Endothelial cell of umbilical vein (primary cell): ENCODE results near the gene SYNGR1. TPM values are rescaled to one million over a fixed set of nuclear protein-coding genes. Genes with fewer than 3 reads are reported as not detected.

Source experiments
- BruUV-seq: library from RNA; stranded (reverse); fragments of 400-500 nt; replicated peaks from 2 replicates; lab custom pipeline; 2021; lab: Mats Ljungman, UMichigan
- CTCF ChIA-PET: fragments of 300-600, 350-600 bp; sonication (Branson Sonifier 250); formaldehyde crosslinking; loops from one replicate; lab custom pipeline; 2021; ENCODE audit warnings: antibody characterized with exemption, inconsistent platforms; lab: Charles Lee
- POLR2A ChIA-PET: fragments of 300-600, 350-600 bp; sonication (Branson Sonifier 250); formaldehyde crosslinking; loops from one replicate; lab custom pipeline; 2021; ENCODE audit warnings: antibody characterized with exemption, inconsistent platforms; lab: Charles Lee
- DNase-seq: peaks from one replicate; pipeline ENCODE4 v3.0.0-alpha.2; 2011; ENCODE audit warnings: low read depth, low spot score
- FAIRE-seq: peaks from 2 replicates; lab custom pipeline; 2011; peaks lifted over from hg19 to GRCh38; lab: Jason Lieb, UNC
- H2AFZ ChIP-seq: 2 replicates; pipeline ENCODE4 v1.6.0; 2012; ENCODE audit warnings: low read depth, low read length, control low read depth, inconsistent platforms
- H3K27ac ChIP-seq: 2 replicates; pipeline ENCODE4 v1.5.1; 2011; ENCODE audit warnings: low read depth, mild to moderate bottlenecking, control low read depth, low read length, moderate library complexity; ENCODE audit not compliant: insufficient read depth
- H3K27me3 ChIP-seq, 2 experiments: 2 replicates each; pipeline versions ENCODE4 v1.6.0 to v1.6.1; 2011; ENCODE audit warnings: low read length in 2 of 2, mixed read lengths in 1 of 2; ENCODE audit not compliant: control insufficient read depth in 2 of 2, insufficient read depth in 2 of 2
- H3K36me3 ChIP-seq, 2 experiments: 2 replicates in 1 of 2; 3 replicates in 1 of 2; pipeline ENCODE4 v1.5.1; 2011; ENCODE audit warnings: low read length in 2 of 2, mild to moderate bottlenecking in 1 of 2, moderate library complexity in 1 of 2; ENCODE audit not compliant: control insufficient read depth in 2 of 2, insufficient read depth in 2 of 2; ENCODE audit errors: extremely low read depth in 1 of 2
- H3K4me1 ChIP-seq: 3 replicates; pipeline ENCODE4 v1.5.1; 2011; ENCODE audit warnings: mild to moderate bottlenecking, low read length; ENCODE audit not compliant: control insufficient read depth, insufficient read depth; ENCODE audit errors: extremely low read depth
- H3K4me2 ChIP-seq: 2 replicates; pipeline ENCODE4 v1.6.1; 2011; ENCODE audit warnings: low read length, control low read depth, mixed read lengths; ENCODE audit not compliant: insufficient read depth
- H3K4me3 ChIP-seq, 3 experiments: fragments of 200-600 bp in 1 of 3; sonication (generic), shearing (Covaris generic) in 1 of 3; replicated peaks in 1 of 3; 2 replicates each; pipeline ENCODE4 v1.5.1; 2011 to 2016; ENCODE audit warnings: control low read depth in 3 of 3, low read length in 3 of 3, mild to moderate bottlenecking in 2 of 3, inconsistent platforms in 1 of 3, low read depth in 1 of 3, moderate library complexity in 1 of 3; ENCODE audit not compliant: insufficient read depth in 1 of 3
- H3K79me2 ChIP-seq: 2 replicates; pipeline ENCODE4 v1.6.0; 2012; ENCODE audit warnings: low read length, inconsistent platforms; ENCODE audit not compliant: control insufficient read depth, insufficient read depth
- H3K9ac ChIP-seq: replicated peaks from 2 replicates; pipeline ENCODE3; 2011; ENCODE audit warnings: low read length, control low read depth; ENCODE audit not compliant: insufficient read depth; ENCODE audit errors: extremely low read depth
- H3K9me1 ChIP-seq: replicated peaks from 3 replicates; pipeline ENCODE4 v1.6.0; 2011; ENCODE audit warnings: mild to moderate bottlenecking, low read length; ENCODE audit not compliant: control insufficient read depth, insufficient read depth; ENCODE audit errors: extremely low read depth
- H3K9me3 ChIP-seq: replicated peaks from 2 replicates; pipeline ENCODE4 v1.5.1; 2012; ENCODE audit warnings: low read length, inconsistent platforms; ENCODE audit not compliant: control insufficient read depth, insufficient read depth
- H4K20me1 ChIP-seq: replicated peaks from 2 replicates; pipeline ENCODE3; 2011; ENCODE audit warnings: mild to moderate bottlenecking, low read length; ENCODE audit not compliant: control insufficient read depth, insufficient read depth; ENCODE audit errors: extremely low read depth
- CTCF ChIP-seq, 2 donors: IDR thresholded peaks; 1 replicate in 1 of 2; 2 replicates in 1 of 2; pipeline ENCODE4 v1.5.1; 2011; ENCODE audit warnings: low read length in 2 of 2, mild to moderate bottlenecking in 2 of 2, moderate library complexity in 2 of 2, control low read depth in 1 of 2, inconsistent platforms in 1 of 2, low read depth in 1 of 2; ENCODE audit not compliant: insufficient read depth in 1 of 2; ENCODE audit errors: extremely low read depth in 1 of 2
- EZH2 ChIP-seq: IDR thresholded peaks from 2 replicates; pipeline ENCODE4 v1.6.1; 2012; ENCODE audit warnings: borderline replicate concordance, low read depth, mild to moderate bottlenecking, moderate library complexity, low read length, inconsistent platforms; ENCODE audit not compliant: severe bottlenecking
- FOS ChIP-seq: IDR thresholded peaks from 2 replicates; pipeline ENCODE4 v1.6.1; 2011; ENCODE audit warnings: mild to moderate bottlenecking, low read length, moderate library complexity, borderline replicate concordance; ENCODE audit not compliant: insufficient read depth
- GATA2 ChIP-seq: IDR thresholded peaks from 2 replicates; pipeline ENCODE4 v1.7.0; 2011; ENCODE audit warnings: low read depth, mild to moderate bottlenecking, moderate library complexity, mixed read lengths, low read length; ENCODE audit not compliant: insufficient read length, insufficient read depth
- JUN ChIP-seq: IDR thresholded peaks from 2 replicates; pipeline ENCODE4 v1.6.1; 2011; ENCODE audit warnings: borderline replicate concordance, low read depth; ENCODE audit not compliant: insufficient read length, insufficient read depth
- MAX ChIP-seq: IDR thresholded peaks from 2 replicates; pipeline ENCODE4 v1.6.1; 2011; ENCODE audit not compliant: insufficient read depth, insufficient read length
- MYC ChIP-seq: IDR thresholded peaks from one replicate; pipeline ENCODE4 v1.6.1; 2011; ENCODE audit warnings: mild to moderate bottlenecking, low read depth, low read length
- POLR2A ChIP-seq: IDR thresholded peaks from 2 replicates; pipeline ENCODE4 v1.6.1; 2012; ENCODE audit warnings: low read depth, mild to moderate bottlenecking, control low read depth, low read length
- POLR2AphosphoS5 ChIP-seq: IDR thresholded peaks from 2 replicates; pipeline ENCODE4 v1.6.1; 2012; ENCODE audit warnings: low read depth, mild to moderate bottlenecking, control low read depth, low read length, moderate library complexity; ENCODE audit not compliant: insufficient read depth
- dilution Hi-C: fragments of 300-500 bp; cut with MboI; formaldehyde crosslinking; loops from one replicate; pipeline ENCODE4 v1.15.0; 2019; ENCODE audit warnings: low sequenced_read_pairs; ENCODE audit not compliant: extremely low pct_ligation_motif_present
- intact Hi-C: fragments of 100-400 bp; cut with micrococcal nuclease; formaldehyde crosslinking; loops from one replicate; pipeline ENCODE4 v1.10.0; 2022
- polyA plus RNA-seq, 4 experiments: library from polyadenylated mRNA; depleted of rRNA in 3 of 4; stranded (reverse) in 3 of 4; unstranded in 1 of 4; fragments of >200 nt; gene quantifications; 2 replicates each; pipeline versions ENCODE4 v1.2.1 to v1.2.3, GENCODE V29; 2011 to 2012; ENCODE audit warnings: missing spikeins in 1 of 4
- total RNA-seq: library from RNA; stranded (reverse); gene quantifications from 2 replicates; pipeline ENCODE4 v1.2.3, GENCODE V29; 2021

SYNGR1 gene
- total and polyA plus RNA-seq, 2 donors (not counting 3 experiments of a cell fraction or from before 2014, with no cell fraction given), result 3.8 to 10.2 TPM

GRCh38 chr22:39360674-39361413 is 11.1 kb downstream of the SYNGR1 start:
- no peaks in the 10 kb centered on the region for H3K36me3 ChIP-seq
- FAIRE-seq (no peak), DNase-seq (no peak)
- H3K4me1 ChIP-seq, result no peaks in the 10 kb centered on the region
- H3K9ac ChIP-seq, result no peak overlapping the region
- no peak overlapping the region for H2AFZ ChIP-seq
- H3K9me3 ChIP-seq, result no peaks in the 10 kb centered on the region
- no peaks in the 10 kb centered on the region for H4K20me1 ChIP-seq
- no peaks in the 10 kb centered on the region for H3K27me3 ChIP-seq
- no TSS peak for BruUV-seq
- POLR2A ChIA-PET, result no interaction called here
- TF ChIP-seq CTCF (IDR thresholded peaks at IDR 0.05; ENCODE audit: extremely low read depth in 1 of 2, insufficient read depth in 1 of 2, low read depth in 1 of 2, low read length in 2 of 2), result no peak
- no peak for TF ChIP-seq MYC
- TF ChIP-seq EZH2, result no peak
- H3K27ac ChIP-seq, result no peak overlapping the region
- no peaks in the 10 kb centered on the region for H3K79me2 ChIP-seq
- CTCF ChIA-PET, result no interaction called here
- H3K9me1 ChIP-seq, result no peaks in the 10 kb centered on the region
- H3K4me3 ChIP-seq, result no peak overlapping the region
- dilution Hi-C loops (no loop called here), intact Hi-C loops (no loop called here)
- H3K4me2 ChIP-seq, result no peak overlapping the region

- Histone ChIP-seq H3K9ac (no peak overlapping the region), H3K79me2 (no peaks in the 10 kb centered on the region), H3K4me3 (no peak overlapping the region), H3K27me3 (no peaks in the 10 kb centered on the region), H3K4me1 (no peaks in the 10 kb centered on the region), H3K27ac (no peak overlapping the region), H3K4me2 (no peak overlapping the region), H2AFZ (no peak overlapping the region), H3K36me3 (no peaks in the 10 kb centered on the region), H3K9me3 (no peaks in the 10 kb centered on the region), H3K9me1 (no peaks in the 10 kb centered on the region), H4K20me1 (no peaks in the 10 kb centered on the region)
- intact Hi-C loops (no loop called here), dilution Hi-C loops (no loop called here)
- DNase-seq, result no peak
- TF ChIP-seq POLR2AphosphoS5, result no peak
- TF ChIP-seq JUN, result no peak
- no peak for TF ChIP-seq CTCF (IDR thresholded peaks at IDR 0.05; ENCODE audit: extremely low read depth in 1 of 2, insufficient read depth in 1 of 2, low read depth in 1 of 2, low read length in 2 of 2)
- TF ChIP-seq EZH2, result no peak
- TF ChIP-seq FOS, result no peak
- TF ChIP-seq GATA2, result no peak
- TF ChIP-seq POLR2A, result no peak
- no peak for TF ChIP-seq MAX
- no peak for TF ChIP-seq MYC
- FAIRE-seq, result no peak
- POLR2A ChIA-PET, result no interaction called here
- CTCF ChIA-PET, result no interaction called here
- no TSS peak for BruUV-seq
Measured at GRCh38 chr22:39361496-39361895, 11.7 kb downstream of the SYNGR1 start.
